ENCODE measurements around the gene NECTIN2.
A peak's percentile ranks its signal among the peaks of the same experiment; 100 is the strongest.
"Not testable (repeated sequence)": the region's sequence is repeated elsewhere in the genome, so short reads cannot be mapped to it uniquely, and the experiment has no call there.

Gene NECTIN2

GRCh38 chr19:44911896-44912295 lies 65.8 kb downstream of the NECTIN2 start:
- DNase-seq: not testable (repeated sequence)

GRCh38 chr19:44912854-44913253 lies 66.8 kb downstream of the NECTIN2 start:
- DNase-seq: no peak

- not testable (repeated sequence) for DNase-seq
These were observed 67.7 kb downstream of the NECTIN2 start for GRCh38 chr19:44913512-44914432.

- DNase-seq: peak; percentile 82
These were observed 68.5 kb downstream of the NECTIN2 start, which contains the start of gene APOC1 for GRCh38 chr19:44914433-44915206. APOC1 (plus strand) TSS chr19:44914608; CDS start chr19:44914892, 284 bp downstream.

GRCh38 chr19:44924243-44924725 lies 78.2 kb downstream of the NECTIN2 start:
- no peak for DNase-seq

GRCh38 chr19:44925114-44925891 lies 79.2 kb downstream of the NECTIN2 start:
- no peak for DNase-seq

GRCh38 chr19:44926245-44927077 lies 80.4 kb downstream of the NECTIN2 start:
- DNase-seq: not testable (repeated sequence)

GRCh38 chr19:44927746-44928145 lies 81.6 kb downstream of the NECTIN2 start:
- DNase-seq: no peak

GRCh38 chr19:44930088-44930487 lies 84.0 kb downstream of the NECTIN2 start:
- no peak for DNase-seq

- DNase-seq: no peak
These were observed 85.4 kb downstream of the NECTIN2 start for GRCh38 chr19:44931541-44931940.

Data from NCI-H1105 treated with DMSO at 0.1 percent for 48 hours (cell line).